B cell (primary cell): ENCODE measurements around the gene SLC13A1. TPM values are rescaled to one million over a fixed set of nuclear protein-coding genes. Genes with fewer than 3 reads are reported as not detected.

ENCODE experiments used
- ATAC-seq: fragments of 200-7000 bp; cut with Tn5 transposase; one replicate; pipeline ENCODE4 v1.10.0; 2021; ENCODE audit warnings: low read depth, mild to moderate bottlenecking, moderate number of reproducible peaks, moderate library complexity
- CTCF ChIA-PET: fragments of 350-600 bp; sonication (Branson Sonifier 250); formaldehyde crosslinking; loops from one replicate; lab custom pipeline; 2021; ENCODE audit warnings: antibody characterized with exemption, inconsistent platforms; lab: Charles Lee
- POLR2A ChIA-PET: fragments of 350-600 bp; sonication (Branson Sonifier 250); formaldehyde crosslinking; loops from one replicate; lab custom pipeline; 2021; ENCODE audit warnings: antibody characterized with exemption; lab: Charles Lee
- DNase-seq: peaks from one replicate; pipeline ENCODE4 v3.0.0; 2013
- H2AFZ ChIP-seq: 2 replicates; pipeline ENCODE4 v1.6.1; 2012; ENCODE audit warnings: mild to moderate bottlenecking, low read depth, low read length; ENCODE audit not compliant: insufficient read depth, poor library complexity, severe bottlenecking
- H3K27ac ChIP-seq, 2 donors: 1 replicate in 1 of 2; 2 replicates in 1 of 2; pipeline ENCODE4 v1.5.1; 2012 to 2013; ENCODE audit warnings: low read length in 2 of 2, mild to moderate bottlenecking in 2 of 2, moderate library complexity in 1 of 2
- H3K27me3 ChIP-seq, 4 experiments: fragments of 200-600 bp in 1 of 4; sonication (generic) in 1 of 4; replicated peaks in 1 of 4; 1 replicate in 2 of 4; 2 replicates in 2 of 4; pipeline versions ENCODE4 v1.6.1 to v1.7.0; 2013 to 2016; ENCODE audit warnings: low read length in 3 of 4, mild to moderate bottlenecking in 2 of 4, mixed read lengths in 1 of 4, moderate library complexity in 1 of 4; ENCODE audit not compliant: insufficient read depth in 4 of 4, control insufficient read depth in 3 of 4; ENCODE audit errors: control extremely low read depth in 1 of 4
- H3K36me3 ChIP-seq, 2 experiments: replicated peaks in 1 of 2; 1 replicate in 1 of 2; 2 replicates in 1 of 2; pipeline versions ENCODE4 v1.6.1 to v1.7.1; 2013; ENCODE audit warnings: low read length in 1 of 2; ENCODE audit not compliant: insufficient read depth in 2 of 2, control insufficient read depth in 1 of 2; ENCODE audit errors: control extremely low read depth in 1 of 2, extremely low read depth in 1 of 2
- H3K4me1 ChIP-seq, 2 donors: fragments of 200-600 bp in 1 of 2; sonication (generic) in 1 of 2; 1 replicate in 1 of 2; 2 replicates in 1 of 2; pipeline versions ENCODE4 v1.5.1 to v1.6.1; 2013 to 2017; ENCODE audit warnings: low read length in 2 of 2; ENCODE audit not compliant: control insufficient read depth in 2 of 2, insufficient read depth in 2 of 2
- H3K4me2 ChIP-seq: replicated peaks from 2 replicates; pipeline ENCODE3; 2012; ENCODE audit warnings: mild to moderate bottlenecking, low read depth, low read length; ENCODE audit not compliant: poor library complexity, severe bottlenecking
- H3K4me3 ChIP-seq, 5 experiments: fragments of 200-600 bp in 1 of 5; sonication (generic) in 1 of 5; 1 replicate in 3 of 5; 2 replicates in 2 of 5; pipeline versions ENCODE4 v1.5.1 to v1.7.0; 2011 to 2016; ENCODE audit warnings: low read length in 4 of 5, mild to moderate bottlenecking in 4 of 5, low read depth in 2 of 5, control low read depth in 1 of 5, moderate library complexity in 1 of 5; ENCODE audit not compliant: insufficient read depth in 1 of 5; ENCODE audit errors: control extremely low read depth in 1 of 5, extremely low read depth in 1 of 5
- H3K79me2 ChIP-seq: fragments of 200-600 bp; sonication (generic); one replicate; pipeline ENCODE4 v1.6.0; 2016; ENCODE audit warnings: low read length; ENCODE audit not compliant: control insufficient read depth, insufficient read depth
- H3K9ac ChIP-seq: fragments of 200-600 bp; sonication (generic); 2 replicates; pipeline ENCODE4 v1.6.1; 2017; ENCODE audit warnings: mild to moderate bottlenecking, low read length, moderate library complexity
- H3K9me3 ChIP-seq, 3 donors: one replicate each; pipeline versions ENCODE4 v1.6.1 to v1.7.1; 2013; ENCODE audit warnings: low read length in 2 of 3; ENCODE audit not compliant: control insufficient read depth in 2 of 3, insufficient read depth in 1 of 3; ENCODE audit errors: control extremely low read depth in 1 of 3
- H4K20me1 ChIP-seq: 2 replicates; pipeline ENCODE4 v1.6.0; 2012; ENCODE audit warnings: mild to moderate bottlenecking, low read length; ENCODE audit not compliant: insufficient read depth, control insufficient read depth, poor library complexity, severe bottlenecking
- H3K27ac Mint-ChIP-seq: one replicate; pipeline ENCODE4 v1.8.0; 2021; ENCODE audit warnings: mixed read lengths
- H3K27me3 Mint-ChIP-seq: one replicate; pipeline ENCODE4 v1.8.0; 2021; ENCODE audit warnings: mixed read lengths
- H3K4me1 Mint-ChIP-seq: one replicate; pipeline ENCODE4 v1.8.0; 2021; ENCODE audit warnings: mixed read lengths
- H3K4me3 Mint-ChIP-seq: one replicate; pipeline ENCODE4 v1.8.0; 2021; ENCODE audit warnings: mixed read lengths
- H3K9me3 Mint-ChIP-seq: one replicate; pipeline ENCODE4 v1.8.0; 2022; ENCODE audit warnings: mixed read lengths; ENCODE audit not compliant: insufficient read depth
- EZH2 ChIP-seq: IDR thresholded peaks from 2 replicates; pipeline ENCODE4 v1.6.1; 2012; ENCODE audit warnings: borderline replicate concordance, low read depth, mild to moderate bottlenecking, moderate library complexity, low read length; ENCODE audit not compliant: insufficient read depth, poor library complexity, severe bottlenecking
- WGBS: methylation state at CpG from one replicate; pipeline ENCODE4 v1.1.5; 2013; ENCODE audit warnings: missing lambda C conversion rate; ENCODE audit not compliant: insufficient coverage; 5-methylcytosine and 5-hydroxymethylcytosine counted together
- intact Hi-C: fragments of 100-400 bp; cut with micrococcal nuclease; formaldehyde crosslinking; loops from one replicate; pipeline ENCODE4 v1.10.0; 2022
- polyA plus RNA-seq: library from polyadenylated mRNA; depleted of rRNA; stranded (reverse); fragments of >200 nt; gene quantifications from 2 replicates; pipeline ENCODE4 v1.2.3, GENCODE V29; 2012
- total RNA-seq, 2 donors: library from RNA; stranded (reverse); fragments of 120-200 nt in 1 of 2; gene quantifications; 1 replicate in 1 of 2; 2 replicates in 1 of 2; pipeline versions ENCODE4 v1.2.3 to v1.2.4, GENCODE V29; 2013 to 2022
- TF ChIP-seq, protein P1 (sequence below): fragments of 200-600 bp; IDR thresholded peaks from one replicate; pipeline ENCODE4 v1.8.0; 2022; ENCODE audit warnings: antibody characterized with exemption, mild to moderate bottlenecking

SLC13A1 gene
- total and polyA plus RNA-seq, 2 donors (not counting 1 experiment from before 2014, with no cell fraction given): not detected

DNA sequence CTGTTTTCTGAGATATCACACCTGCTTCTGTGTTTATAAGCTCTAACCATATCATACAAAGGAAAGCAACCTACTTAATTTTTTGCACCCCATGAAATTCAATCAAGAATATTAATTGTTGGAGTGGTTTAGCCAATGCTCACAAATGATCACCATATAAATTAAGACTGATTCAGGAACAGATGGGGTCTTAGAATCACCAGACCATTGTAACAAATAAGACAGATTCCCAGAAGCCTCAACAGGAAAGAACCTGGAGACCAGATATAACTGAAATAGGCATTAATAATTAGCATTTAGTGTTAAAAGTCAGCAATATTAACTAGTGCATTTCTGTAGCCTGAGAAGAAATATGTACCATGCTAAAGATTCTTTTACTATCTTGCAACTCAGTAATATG, 73.6 kb downstream of the SLC13A1 start:
- POLR2A ChIA-PET: no interaction called here
- no peak overlapping the region for H2AFZ ChIP-seq
- H3K9me3 Mint-ChIP-seq: no peaks in the 10 kb centered on the region
- no peaks in the 10 kb centered on the region for H4K20me1 ChIP-seq
- no peaks in the 10 kb centered on the region for H3K36me3 ChIP-seq
- H3K4me3 Mint-ChIP-seq: no peak overlapping the region
- no peaks in the 10 kb centered on the region for H3K4me1 Mint-ChIP-seq
- H3K27ac Mint-ChIP-seq: no peak overlapping the region
- CTCF ChIA-PET: no interaction called here
- intact Hi-C loops: no loop called here
- H3K9me3 ChIP-seq: no peaks in the 10 kb centered on the region
- H3K27ac ChIP-seq: no peak overlapping the region
- TF ChIP-seq EZH2: no peak
- TF ChIP-seq, protein P1, sequence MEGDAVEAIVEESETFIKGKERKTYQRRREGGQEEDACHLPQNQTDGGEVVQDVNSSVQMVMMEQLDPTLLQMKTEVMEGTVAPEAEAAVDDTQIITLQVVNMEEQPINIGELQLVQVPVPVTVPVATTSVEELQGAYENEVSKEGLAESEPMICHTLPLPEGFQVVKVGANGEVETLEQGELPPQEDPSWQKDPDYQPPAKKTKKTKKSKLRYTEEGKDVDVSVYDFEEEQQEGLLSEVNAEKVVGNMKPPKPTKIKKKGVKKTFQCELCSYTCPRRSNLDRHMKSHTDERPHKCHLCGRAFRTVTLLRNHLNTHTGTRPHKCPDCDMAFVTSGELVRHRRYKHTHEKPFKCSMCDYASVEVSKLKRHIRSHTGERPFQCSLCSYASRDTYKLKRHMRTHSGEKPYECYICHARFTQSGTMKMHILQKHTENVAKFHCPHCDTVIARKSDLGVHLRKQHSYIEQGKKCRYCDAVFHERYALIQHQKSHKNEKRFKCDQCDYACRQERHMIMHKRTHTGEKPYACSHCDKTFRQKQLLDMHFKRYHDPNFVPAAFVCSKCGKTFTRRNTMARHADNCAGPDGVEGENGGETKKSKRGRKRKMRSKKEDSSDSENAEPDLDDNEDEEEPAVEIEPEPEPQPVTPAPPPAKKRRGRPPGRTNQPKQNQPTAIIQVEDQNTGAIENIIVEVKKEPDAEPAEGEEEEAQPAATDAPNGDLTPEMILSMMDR: no peak
- ATAC-seq (no peak), DNase-seq (no peak)
- no peak overlapping the region for H3K4me2 ChIP-seq
- H3K4me3 ChIP-seq: no peak overlapping the region
- no peaks in the 10 kb centered on the region for H3K4me1 ChIP-seq
- no peaks in the 10 kb centered on the region for H3K27me3 Mint-ChIP-seq
- H3K27me3 ChIP-seq: no peaks in the 10 kb centered on the region
- no peak overlapping the region for H3K9ac ChIP-seq
- no peaks in the 10 kb centered on the region for H3K79me2 ChIP-seq

DNA sequence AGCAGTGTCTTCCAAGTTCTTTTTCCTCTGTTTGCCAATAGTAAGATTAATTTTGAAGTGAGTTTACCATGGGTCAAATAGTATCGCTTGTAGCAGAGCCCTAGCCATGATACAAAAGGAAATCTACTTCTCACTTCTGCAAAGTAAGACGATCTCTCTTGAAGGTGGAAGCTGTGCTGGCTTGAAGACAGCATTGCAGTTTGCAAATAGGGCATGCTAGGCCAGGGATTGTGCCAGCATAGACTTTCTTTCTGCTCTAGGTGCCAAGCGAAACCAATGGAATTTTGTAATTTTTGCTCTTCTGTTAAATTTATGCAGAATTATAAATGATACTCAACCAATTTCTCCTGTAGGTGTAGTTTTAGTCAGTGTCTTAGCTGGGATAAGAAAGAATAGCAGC, 74.5 kb downstream of the SLC13A1 start:
- H3K9ac ChIP-seq: no peak overlapping the region
- TF ChIP-seq EZH2: no peak
- TF ChIP-seq, protein P1: no peak
- ChIA-PET CTCF (no interaction called here), POLR2A (no interaction called here)
- Mint-ChIP-seq H3K27me3 (no peaks in the 10 kb centered on the region), H3K4me3 (no peak overlapping the region), H3K9me3 (no peaks in the 10 kb centered on the region), H3K27ac (no peak overlapping the region), H3K4me1 (no peaks in the 10 kb centered on the region)
- no peak overlapping the region for H3K4me3 ChIP-seq
- no peak for ATAC-seq
- no peaks in the 10 kb centered on the region for H3K27me3 ChIP-seq
- H3K36me3 ChIP-seq: no peaks in the 10 kb centered on the region
- H3K79me2 ChIP-seq: no peaks in the 10 kb centered on the region
- WGBS: no CpG with 5 or more reads among the region's 3 CpGs
- intact Hi-C loops: no loop called here
- no peak overlapping the region for H3K27ac ChIP-seq
- DNase-seq: no peak
- no peaks in the 10 kb centered on the region for H3K4me1 ChIP-seq
- H2AFZ ChIP-seq: no peak overlapping the region
- H4K20me1 ChIP-seq: no peaks in the 10 kb centered on the region
- no peaks in the 10 kb centered on the region for H3K9me3 ChIP-seq
- H3K4me2 ChIP-seq: no peak overlapping the region
